Cardiac fibroblast (primary cell): ENCODE data around the gene PTTG1.

Experiments used
- DNase-seq, 2 donors: peaks; one replicate each; pipeline versions ENCODE4 v3.0.0 to v3.0.0-alpha.2; 2010; ENCODE audit warnings: low read depth in 2 of 2
- H3K4me3 ChIP-seq, 2 donors: replicated peaks in 1 of 2; 1 replicate in 1 of 2; 2 replicates in 1 of 2; pipeline ENCODE4 v1.5.1; 2011; ENCODE audit warnings: low read depth in 2 of 2, low read length in 2 of 2, mild to moderate bottlenecking in 2 of 2, moderate library complexity in 1 of 2
- CTCF ChIP-seq: IDR thresholded peaks from one replicate; pipeline ENCODE4 v1.5.1; 2011; ENCODE audit warnings: low read depth, mild to moderate bottlenecking, low read length, inconsistent platforms

PTTG1 gene

GRCh38 chr5:160444407-160444806 lies 22.8 kb downstream of the PTTG1 start:
- no peak for TF ChIP-seq CTCF
- H3K4me3 ChIP-seq = no peak overlapping the region
- no peak for DNase-seq

- no peak for TF ChIP-seq CTCF
- DNase-seq = no peak
- H3K4me3 ChIP-seq = no peak overlapping the region
Measured at GRCh38 chr5:160445132-160445531, 23.5 kb downstream of the PTTG1 start.

- H3K4me3 ChIP-seq = no peak overlapping the region
- no peak for DNase-seq
- TF ChIP-seq CTCF = no peak
Measured at GRCh38 chr5:160445751-160446150, 24.1 kb downstream of the PTTG1 start.

GRCh38 chr5:160448886-160449285 lies 27.2 kb downstream of the PTTG1 start:
- no peak overlapping the region for H3K4me3 ChIP-seq
- TF ChIP-seq CTCF = no peak
- no peak for DNase-seq

- no peak for TF ChIP-seq CTCF
- DNase-seq = no peak
- no peak overlapping the region for H3K4me3 ChIP-seq
Measured at GRCh38 chr5:160449458-160449857, 27.8 kb downstream of the PTTG1 start.

- TF ChIP-seq CTCF = no peak
- no peak overlapping the region for H3K4me3 ChIP-seq
- DNase-seq = peak in 1 of 2 donors; percentile 55
Measured at GRCh38 chr5:160450164-160450932, 28.7 kb downstream of the PTTG1 start.

- TF ChIP-seq CTCF = no peak
- H3K4me3 ChIP-seq = no peak overlapping the region
- peak in 1 of 2 donors; percentile 30 for DNase-seq
Measured at GRCh38 chr5:160451281-160451680, 29.6 kb downstream of the PTTG1 start.
